RWPE2 (cell line): ENCODE measurements around the gene CINP.
A peak's percentile ranks its signal among the peaks of the same experiment; 100 is the strongest.

Source experiments
- ATAC-seq: fragments of 200-7000 bp; cut with Tn5 transposase; 3 replicates; pipeline ENCODE4 v1.9.1; 2021; ENCODE audit warnings: low read depth
- DNase-seq: peaks from one replicate; pipeline ENCODE4 v3.0.0-alpha.2; 2020; ENCODE audit warnings: low spot score
- H3K27ac ChIP-seq: fragments of 450-650 bp; 2 replicates; pipeline ENCODE4 v1.5.1; 2017; ENCODE audit warnings: mild to moderate bottlenecking; ENCODE audit not compliant: poor library complexity, severe bottlenecking
- H3K27me3 ChIP-seq: fragments of 250-450 bp; sonication (Bioruptor Pico); 2 replicates; pipeline ENCODE4 v1.5.1; 2021; ENCODE audit warnings: mild to moderate bottlenecking, moderate library complexity; ENCODE audit not compliant: insufficient read depth, poor library complexity, severe bottlenecking
- H3K36me3 ChIP-seq: fragments of 250-450 bp; sonication (Bioruptor Pico); 2 replicates; pipeline ENCODE4 v1.5.1; 2020; ENCODE audit warnings: low read depth, mild to moderate bottlenecking, moderate library complexity
- H3K4me1 ChIP-seq: fragments of 250-450 bp; sonication (Bioruptor Pico); 2 replicates; pipeline ENCODE4 v1.5.1; 2021; ENCODE audit warnings: mild to moderate bottlenecking, moderate library complexity; ENCODE audit not compliant: insufficient read depth, poor library complexity, severe bottlenecking
- H3K4me3 ChIP-seq: fragments of 250-450 bp; sonication (Bioruptor Pico); 2 replicates; pipeline ENCODE4 v1.5.1; 2021; ENCODE audit warnings: mild to moderate bottlenecking, moderate library complexity; ENCODE audit not compliant: severe bottlenecking
- H3K9me3 ChIP-seq: fragments of 250-450 bp; sonication (Bioruptor Pico); 2 replicates; pipeline ENCODE4 v1.5.1; 2021; ENCODE audit warnings: mild to moderate bottlenecking, moderate library complexity; ENCODE audit not compliant: severe bottlenecking
- TF ChIP-seq, protein P1 (sequence below): fragments of 450-650 bp; IDR thresholded peaks from one replicate; pipeline ENCODE4 v1.5.1; 2017; ENCODE audit warnings: mild to moderate bottlenecking, moderate library complexity; ENCODE audit not compliant: poor library complexity, severe bottlenecking

The CINP gene

DNA sequence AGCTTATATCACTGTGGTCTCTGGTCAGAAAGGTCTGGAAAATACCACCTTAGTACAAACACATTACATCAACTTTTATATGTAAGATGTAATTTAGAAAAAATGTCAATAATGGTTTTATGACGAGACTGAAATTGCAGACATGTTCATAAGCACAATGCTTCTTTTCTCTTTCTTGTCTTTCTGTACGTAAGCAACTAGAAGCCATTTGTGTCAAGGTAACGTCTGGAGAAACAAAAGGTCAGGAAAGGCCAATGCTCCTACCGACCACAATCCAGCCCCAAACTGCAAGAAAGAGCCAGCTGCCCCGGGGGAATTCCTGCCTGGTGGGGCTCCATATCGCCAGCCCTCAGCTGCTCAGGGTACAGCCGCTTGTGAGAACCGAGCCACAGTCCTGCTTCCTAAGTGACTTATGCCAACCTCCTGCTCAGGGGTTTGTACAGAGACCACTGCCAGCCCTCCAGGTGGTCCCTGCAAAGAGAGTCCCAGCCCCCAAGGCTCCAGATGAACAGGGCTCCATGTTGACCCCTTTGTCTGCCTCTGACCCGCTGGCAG is 36.8 kb downstream of the CINP start:
- ATAC-seq (no peak), DNase-seq (no peak)
- peaks cover 17% of the 10 kb centered on the region; the same call in 1 of the 2 replicates for H3K36me3 ChIP-seq
- no peaks in the 10 kb centered on the region for H3K27me3 ChIP-seq
- H3K4me3 ChIP-seq, result no peak overlapping the region
- TF ChIP-seq, protein P1, sequence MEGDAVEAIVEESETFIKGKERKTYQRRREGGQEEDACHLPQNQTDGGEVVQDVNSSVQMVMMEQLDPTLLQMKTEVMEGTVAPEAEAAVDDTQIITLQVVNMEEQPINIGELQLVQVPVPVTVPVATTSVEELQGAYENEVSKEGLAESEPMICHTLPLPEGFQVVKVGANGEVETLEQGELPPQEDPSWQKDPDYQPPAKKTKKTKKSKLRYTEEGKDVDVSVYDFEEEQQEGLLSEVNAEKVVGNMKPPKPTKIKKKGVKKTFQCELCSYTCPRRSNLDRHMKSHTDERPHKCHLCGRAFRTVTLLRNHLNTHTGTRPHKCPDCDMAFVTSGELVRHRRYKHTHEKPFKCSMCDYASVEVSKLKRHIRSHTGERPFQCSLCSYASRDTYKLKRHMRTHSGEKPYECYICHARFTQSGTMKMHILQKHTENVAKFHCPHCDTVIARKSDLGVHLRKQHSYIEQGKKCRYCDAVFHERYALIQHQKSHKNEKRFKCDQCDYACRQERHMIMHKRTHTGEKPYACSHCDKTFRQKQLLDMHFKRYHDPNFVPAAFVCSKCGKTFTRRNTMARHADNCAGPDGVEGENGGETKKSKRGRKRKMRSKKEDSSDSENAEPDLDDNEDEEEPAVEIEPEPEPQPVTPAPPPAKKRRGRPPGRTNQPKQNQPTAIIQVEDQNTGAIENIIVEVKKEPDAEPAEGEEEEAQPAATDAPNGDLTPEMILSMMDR, result no peak
- H3K9me3 ChIP-seq, result no peaks in the 10 kb centered on the region
- H3K4me1 ChIP-seq, result peaks cover 3% of the 10 kb centered on the region
- no peak overlapping the region for H3K27ac ChIP-seq

DNA sequence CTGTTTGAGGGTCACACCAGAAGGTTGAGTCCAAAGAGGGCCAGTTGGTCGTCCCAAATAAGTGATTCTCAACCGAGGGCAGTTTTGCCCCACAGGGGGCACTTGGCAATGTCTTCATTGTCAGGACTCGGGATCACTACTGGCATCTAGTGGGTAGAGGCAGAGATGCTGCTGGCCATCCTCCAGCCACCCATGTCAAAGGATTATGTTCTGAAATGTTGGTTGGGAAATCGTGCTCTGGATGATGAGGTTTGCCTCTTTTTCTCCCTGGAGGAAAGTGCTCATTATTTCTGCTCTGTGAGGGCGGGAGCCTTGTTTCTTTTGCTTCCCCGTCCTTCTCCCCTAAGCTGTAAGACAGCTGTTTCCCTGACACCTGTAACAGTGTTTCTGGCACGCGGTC is 39.6 kb downstream of the CINP start:
- no peak overlapping the region for H3K4me3 ChIP-seq
- TF ChIP-seq, protein P1, result peak; percentile 93
- H3K27ac ChIP-seq, result no peak overlapping the region
- no peaks in the 10 kb centered on the region for H3K27me3 ChIP-seq
- no peak for DNase-seq
- H3K9me3 ChIP-seq, result no peaks in the 10 kb centered on the region
- H3K4me1 ChIP-seq, result peaks cover 9% of the 10 kb centered on the region
- ATAC-seq, result peak; percentile 65
- H3K36me3 ChIP-seq, result peaks cover 10% of the 10 kb centered on the region; the same call in 1 of the 2 replicates

DNA sequence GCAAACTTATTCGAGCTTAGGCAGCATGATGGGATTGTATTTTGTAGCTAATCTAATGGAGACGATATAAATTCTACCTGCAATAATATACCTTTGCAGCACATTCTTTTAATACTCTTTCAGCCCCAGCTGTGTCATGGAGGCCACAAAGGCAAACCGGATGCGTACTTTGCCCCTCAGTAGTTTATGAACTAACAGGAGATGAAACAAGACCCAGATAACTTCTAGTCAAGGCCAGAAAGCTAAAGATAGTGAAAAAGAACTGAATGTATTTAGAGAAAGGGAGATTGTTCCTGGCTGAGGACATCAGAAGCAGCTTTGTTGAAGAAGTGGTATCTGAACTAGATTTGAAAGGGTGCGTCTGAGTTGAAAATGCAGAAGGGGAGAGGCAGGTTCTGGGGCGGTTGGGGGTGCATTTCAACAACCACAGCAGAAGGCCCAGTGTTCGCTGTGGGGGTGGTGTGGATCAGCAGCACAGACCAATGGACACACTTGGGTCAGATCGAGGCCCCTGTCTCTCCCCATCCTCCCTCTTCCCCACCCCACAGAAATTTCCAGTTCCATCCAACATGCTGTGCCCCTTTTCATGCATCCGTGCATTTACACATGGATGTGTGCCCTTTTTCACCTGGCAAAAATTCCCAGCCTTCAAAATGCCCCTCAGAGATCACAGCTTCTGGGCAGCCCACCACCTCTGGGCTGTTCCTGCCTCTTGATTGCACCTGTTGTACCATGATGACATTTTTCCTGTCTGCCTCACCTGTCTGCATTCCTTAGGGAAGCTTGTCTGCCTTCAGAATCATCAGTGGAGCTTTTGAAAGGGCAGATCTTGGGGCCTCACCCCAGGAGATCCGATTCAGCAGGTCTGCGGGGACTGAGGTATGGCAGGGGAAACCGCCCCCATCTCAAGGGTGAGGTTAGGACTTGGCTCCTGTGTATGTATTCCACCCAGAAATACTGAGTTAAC is 41.0 kb downstream of the CINP start:
- ATAC-seq (no peak), DNase-seq (no peak)
- peaks cover 10% of the 10 kb centered on the region; the same call in 1 of the 2 replicates for H3K36me3 ChIP-seq
- H3K4me1 ChIP-seq, result peaks cover 15% of the 10 kb centered on the region
- no peak overlapping the region for H3K27ac ChIP-seq
- no peaks in the 10 kb centered on the region for H3K9me3 ChIP-seq
- H3K4me3 ChIP-seq, result no peak overlapping the region
- TF ChIP-seq, protein P1, result no peak
- H3K27me3 ChIP-seq, result no peaks in the 10 kb centered on the region

DNA sequence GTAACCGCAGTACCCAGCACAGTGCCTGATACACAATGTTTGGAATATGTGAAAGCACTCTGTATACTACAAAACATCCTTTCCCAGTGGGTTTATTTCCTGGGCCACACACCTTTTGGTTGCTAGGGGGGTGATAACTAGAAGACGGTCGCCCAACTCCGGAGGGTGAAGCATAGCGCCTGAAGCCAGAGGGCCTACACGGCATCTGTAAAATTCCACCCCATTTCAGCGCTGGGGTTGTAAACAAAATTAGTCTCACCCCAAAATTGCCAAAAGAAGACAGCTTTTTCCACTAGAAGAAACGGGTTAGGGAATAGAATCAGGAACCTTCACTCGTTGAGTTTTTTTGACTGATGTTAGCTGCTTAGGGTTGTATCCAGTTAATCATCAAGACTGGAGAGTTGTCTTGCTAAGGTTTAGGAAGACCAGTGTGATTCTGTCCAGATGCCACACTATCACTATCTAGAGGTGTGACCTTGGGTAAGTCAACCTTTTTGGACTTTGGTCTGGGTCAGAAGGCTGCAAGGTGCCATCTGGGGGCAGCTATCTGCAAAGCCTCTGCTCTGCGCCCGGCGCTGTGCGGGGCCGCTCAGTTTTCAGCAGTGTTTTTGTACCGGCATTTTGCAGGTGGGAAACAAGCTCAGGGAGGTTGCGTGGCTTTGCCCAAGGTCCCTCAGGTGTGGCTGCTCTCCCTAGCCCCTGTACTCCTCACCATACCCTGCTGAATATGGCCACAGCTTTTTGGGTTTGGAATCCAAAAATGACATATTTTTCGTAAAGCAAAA is 41.8 kb downstream of the CINP start:
- DNase-seq, result no peak
- peak overlapping the region; percentile 98 for H3K4me3 ChIP-seq
- ATAC-seq, result no peak
- no peaks in the 10 kb centered on the region for H3K27me3 ChIP-seq
- H3K4me1 ChIP-seq, result peaks cover 18% of the 10 kb centered on the region
- TF ChIP-seq, protein P1, result no peak
- H3K27ac ChIP-seq, result peak overlapping the region; percentile 67
- no peaks in the 10 kb centered on the region for H3K9me3 ChIP-seq
- peaks cover 10% of the 10 kb centered on the region; the same call in 1 of the 2 replicates for H3K36me3 ChIP-seq
